T-cell (primary cell): ENCODE data around the gene KCNIP3. TPM values are rescaled to one million over a fixed set of nuclear protein-coding genes. Genes with fewer than 3 reads are reported as not detected.
"Not testable (repeated sequence)": the region's sequence is repeated elsewhere in the genome, so short reads cannot be mapped to it uniquely, and the experiment has no call there.

Source experiments
- ATAC-seq, 4 experiments: fragments of 200-7000 bp in 3 of 4; fragments of 150-1000 bp in 1 of 4; cut with Tn5 transposase; replicated peaks in 1 of 4; 1 replicate in 3 of 4; 2 replicates in 1 of 4; pipeline ENCODE4 v1.10.0; 2021; ENCODE audit warnings: moderate library complexity in 3 of 4, mild to moderate bottlenecking in 2 of 4, moderate number of reproducible peaks in 1 of 4
- CTCF ChIA-PET, 2 donors: fragments of 300-600 bp; sonication (Branson Sonifier 250); formaldehyde crosslinking; loops; one replicate each; lab custom pipeline; 2022; ENCODE audit warnings: antibody characterized with exemption in 2 of 2; lab: Charles Lee
- POLR2A ChIA-PET, 2 donors: fragments of 300-600 bp; sonication (Branson Sonifier 250); formaldehyde crosslinking; loops; one replicate each; lab custom pipeline; 2022; ENCODE audit warnings: antibody characterized with exemption in 2 of 2; lab: Charles Lee
- DNase-seq, 35 experiments: peaks; one replicate each; pipeline versions ENCODE4 v3.0.0 to v3.0.0-alpha.2; 2013 to 2023
- H3K27ac ChIP-seq: one replicate; pipeline ENCODE4 v1.5.1; 2013; ENCODE audit warnings: low read length
- H3K27me3 ChIP-seq, 2 experiments: replicated peaks in 1 of 2; 1 replicate in 1 of 2; 2 replicates in 1 of 2; pipeline versions ENCODE4 v1.6.1 to v1.7.0; 2013; ENCODE audit warnings: low read length in 1 of 2, mixed read lengths in 1 of 2; ENCODE audit not compliant: control insufficient read depth in 2 of 2, insufficient read depth in 2 of 2; ENCODE audit errors: extremely low read depth in 1 of 2
- H3K36me3 ChIP-seq, 2 donors: 1 replicate in 1 of 2; 2 replicates in 1 of 2; pipeline versions ENCODE4 v1.6.1 to v1.7.0; 2013; ENCODE audit warnings: low read length in 1 of 2; ENCODE audit not compliant: control insufficient read depth in 2 of 2, insufficient read depth in 1 of 2; ENCODE audit errors: extremely low read depth in 1 of 2
- H3K4me1 ChIP-seq, 2 experiments: 1 replicate in 1 of 2; 2 replicates in 1 of 2; pipeline versions ENCODE4 v1.6.1 to v1.7.0; 2013; ENCODE audit warnings: low read length in 2 of 2, mixed read lengths in 1 of 2; ENCODE audit not compliant: insufficient read depth in 2 of 2, control insufficient read depth in 1 of 2; ENCODE audit errors: extremely low read depth in 1 of 2
- H3K4me3 ChIP-seq, 2 donors: 1 replicate in 1 of 2; 2 replicates in 1 of 2; pipeline versions ENCODE4 v1.5.1 to v1.7.0; 2013; ENCODE audit warnings: mild to moderate bottlenecking in 2 of 2, low read length in 1 of 2, moderate library complexity in 1 of 2; ENCODE audit not compliant: control insufficient read depth in 1 of 2; ENCODE audit errors: extremely low read depth in 1 of 2
- H3K9me3 ChIP-seq: 2 replicates; pipeline ENCODE4 v1.7.0; 2013
- H3K27ac Mint-ChIP-seq, 2 donors: one replicate each; pipeline ENCODE4 v1.8.0; 2020 to 2021; ENCODE audit warnings: mild to moderate bottlenecking in 2 of 2, mixed read lengths in 2 of 2
- H3K27me3 Mint-ChIP-seq, 2 donors: one replicate each; pipeline ENCODE4 v1.8.0; 2021 to 2022; ENCODE audit warnings: mixed read lengths in 2 of 2
- H3K36me3 Mint-ChIP-seq: one replicate; pipeline ENCODE4 v1.8.0; 2021; ENCODE audit warnings: mixed read lengths
- H3K4me1 Mint-ChIP-seq, 3 donors: one replicate each; pipeline ENCODE4 v1.8.0; 2020 to 2022; ENCODE audit warnings: mixed read lengths in 3 of 3, mild to moderate bottlenecking in 1 of 3
- H3K4me3 Mint-ChIP-seq, 3 donors: one replicate each; pipeline ENCODE4 v1.8.0; 2020 to 2022; ENCODE audit warnings: mild to moderate bottlenecking in 3 of 3, mixed read lengths in 3 of 3, moderate library complexity in 3 of 3
- H3K9me3 Mint-ChIP-seq, 3 donors: one replicate each; pipeline ENCODE4 v1.8.0; 2020 to 2022; ENCODE audit warnings: mixed read lengths in 3 of 3
- WGBS: methylation state at CpG from one replicate; pipeline ENCODE4 v1.1.5; 2013; ENCODE audit warnings: missing lambda C conversion rate; ENCODE audit not compliant: insufficient coverage; 5-methylcytosine and 5-hydroxymethylcytosine counted together
- total RNA-seq, 35 experiments: library from RNA in 6 of 35; stranded (reverse) in 6 of 35; fragments of 120-200 nt in 1 of 35; gene quantifications; one replicate each; pipeline versions ENCODE4 v1.2.1 to v1.2.4 and lab custom pipeline; 2013 to 2026

Gene KCNIP3
- total RNA-seq, 5 donors from 2014 or later (not counting 1 experiment from before 2014, with no cell fraction given): not detected

GRCh38 chr2:95265182-95265581, 32.0 kb upstream of the KCNIP3 start:
- 70% methylated on average over 3 of the region's 4 CpGs for WGBS
- DNase-seq (peak in 1 of 35 experiments; percentile 2), ATAC-seq (no peak)
- POLR2A ChIA-PET: no interaction called here
- H3K4me3 ChIP-seq: no peak overlapping the region
- peaks cover 0 to 19% of the 10 kb centered on the region in 2 experiments for H3K27me3 ChIP-seq
- Mint-ChIP-seq H3K9me3 (no peaks in the 10 kb centered on the region), H3K36me3 (no peaks in the 10 kb centered on the region), H3K4me3 (no peak overlapping the region), H3K27ac (no peak overlapping the region), H3K27me3 (peaks cover 9 to 16% of the 10 kb centered on the region in 2 donors), H3K4me1 (no peaks in the 10 kb centered on the region)
- no peaks in the 10 kb centered on the region for H3K9me3 ChIP-seq
- no peaks in the 10 kb centered on the region for H3K36me3 ChIP-seq
- H3K27ac ChIP-seq: no peak overlapping the region
- no peaks in the 10 kb centered on the region for H3K4me1 ChIP-seq
- CTCF ChIA-PET: no interaction called here

GRCh38 chr2:95266781-95267430, 30.2 kb upstream of the KCNIP3 start:
- ATAC-seq (no peak), DNase-seq (no peak)
- peaks cover 6 to 9% of the 10 kb centered on the region in 2 donors for H3K27me3 Mint-ChIP-seq
- 60% methylated on average over 2 of the region's 10 CpGs for WGBS
- no peak overlapping the region for H3K4me3 Mint-ChIP-seq
- POLR2A ChIA-PET: no interaction called here
- Histone ChIP-seq H3K4me1 (no peaks in the 10 kb centered on the region), H3K4me3 (no peak overlapping the region), H3K27ac (no peak overlapping the region), H3K27me3 (peaks cover 0 to 15% of the 10 kb centered on the region in 2 experiments), H3K36me3 (no peaks in the 10 kb centered on the region), H3K9me3 (no peaks in the 10 kb centered on the region)
- no peaks in the 10 kb centered on the region for H3K36me3 Mint-ChIP-seq
- no peak overlapping the region for H3K27ac Mint-ChIP-seq
- CTCF ChIA-PET: no interaction called here
- no peaks in the 10 kb centered on the region for H3K4me1 Mint-ChIP-seq
- H3K9me3 Mint-ChIP-seq: no peaks in the 10 kb centered on the region

- ATAC-seq: no peak
- Histone ChIP-seq H3K27me3 (peaks cover 0 to 15% of the 10 kb centered on the region in 2 experiments), H3K27ac (no peak overlapping the region), H3K4me1 (no peaks in the 10 kb centered on the region), H3K9me3 (no peaks in the 10 kb centered on the region), H3K4me3 (no peak overlapping the region), H3K36me3 (no peaks in the 10 kb centered on the region)
- Mint-ChIP-seq H3K27ac (no peak overlapping the region), H3K9me3 (no peaks in the 10 kb centered on the region), H3K36me3 (no peaks in the 10 kb centered on the region), H3K4me1 (no peaks in the 10 kb centered on the region), H3K27me3 (peaks cover 6 to 9% of the 10 kb centered on the region in 2 donors), H3K4me3 (no peak overlapping the region)
- ChIA-PET CTCF (no interaction called here), POLR2A (no interaction called here)
- WGBS: 83% methylated on average over 8 of the region's 11 CpGs
- DNase-seq: peak in 1 of 35 experiments; percentile 4
Measured at GRCh38 chr2:95267458-95268210, 29.5 kb upstream of the KCNIP3 start.

- H3K27me3 ChIP-seq: peaks cover 0 to 17% of the 10 kb centered on the region in 2 experiments
Measured at GRCh38 chr2:95268211-95269035, 28.7 kb upstream of the KCNIP3 start.

GRCh38 chr2:95269036-95269680, 28.0 kb upstream of the KCNIP3 start:
- Mint-ChIP-seq H3K9me3 (no peaks in the 10 kb centered on the region), H3K27ac (no peak overlapping the region), H3K4me3 (no peak overlapping the region), H3K4me1 (no peaks in the 10 kb centered on the region), H3K27me3 (peaks cover 6 to 9% of the 10 kb centered on the region in 2 donors), H3K36me3 (no peaks in the 10 kb centered on the region)
- peak in 1 of 35 experiments; percentile 2 for DNase-seq
- Histone ChIP-seq H3K27me3 (peaks cover 0 to 17% of the 10 kb centered on the region in 2 experiments), H3K27ac (no peak overlapping the region), H3K4me3 (no peak overlapping the region), H3K9me3 (no peaks in the 10 kb centered on the region), H3K36me3 (no peaks in the 10 kb centered on the region), H3K4me1 (no peaks in the 10 kb centered on the region)
- CTCF ChIA-PET: no interaction called here
- no peak for ATAC-seq
- POLR2A ChIA-PET: no interaction called here
- 81% methylated on average over 6 of the region's 10 CpGs for WGBS

More at GRCh38 chr2:95268211-95269035, 28.7 kb upstream of the KCNIP3 start:
- Mint-ChIP-seq H3K27me3 (peaks cover 6 to 9% of the 10 kb centered on the region in 2 donors), H3K4me3 (no peak overlapping the region), H3K9me3 (no peaks in the 10 kb centered on the region), H3K27ac (no peak overlapping the region), H3K36me3 (no peaks in the 10 kb centered on the region), H3K4me1 (no peaks in the 10 kb centered on the region)
- ChIA-PET CTCF (no interaction called here), POLR2A (no interaction called here)
- H3K27ac ChIP-seq: no peak overlapping the region
- DNase-seq (peak in 1 of 35 experiments; percentile 5), ATAC-seq (no peak)
- no peaks in the 10 kb centered on the region for H3K36me3 ChIP-seq
- no peaks in the 10 kb centered on the region for H3K9me3 ChIP-seq
- H3K4me3 ChIP-seq: no peak overlapping the region
- no peaks in the 10 kb centered on the region for H3K4me1 ChIP-seq
- WGBS: 81% methylated on average over 11 of the region's 13 CpGs

GRCh38 chr2:95269745-95270144, 27.4 kb upstream of the KCNIP3 start:
- H3K4me3 ChIP-seq, H3K36me3 Mint-ChIP-seq, H3K9me3 ChIP-seq, H3K9me3 Mint-ChIP-seq, POLR2A ChIA-PET, H3K4me1 Mint-ChIP-seq, H3K4me1 ChIP-seq, DNase-seq, H3K4me3 Mint-ChIP-seq, H3K36me3 ChIP-seq, H3K27ac ChIP-seq, ATAC-seq, CTCF ChIA-PET, H3K27me3 Mint-ChIP-seq, H3K27ac Mint-ChIP-seq: not testable (repeated sequence)
- WGBS: 90% methylated on average over 3 of the region's 5 CpGs
- peaks cover 0 to 19% of the 10 kb centered on the region in 2 experiments for H3K27me3 ChIP-seq
